Measurements from ENCODE around the gene EPAS1. TPM values are rescaled to one million over a fixed set of nuclear protein-coding genes. Genes with fewer than 3 reads are reported as not detected.

Gene EPAS1
- total and polyA plus RNA-seq, 2 of the 13 experiments (the other 11 are each of a cell fraction or from before 2014, with no cell fraction given), result 47.1 to 182 TPM

- CTCF ChIA-PET (ENCODE audit: low intra/inter-chr PET ratio, low total read pairs), result no interaction called here
- Histone ChIP-seq H4K20me1 (ENCODE audit: insufficient read depth, low read length) (peaks cover 18% of the 10 kb centered on the region; the same call in 1 of the 2 replicates), H3K9me3 (ENCODE audit: low read length) (no peaks in the 10 kb centered on the region), H2AFZ (ENCODE audit: low read length) (no peak overlapping the region), H3K9ac (ENCODE audit: insufficient read depth, low read depth, low read length) (no peak overlapping the region), H3K27ac (ENCODE audit: extremely low read length, insufficient read depth, low read length) (no peak overlapping the region), H3K4me2 (ENCODE audit: low read depth, low read length) (no peak overlapping the region), H3K4me3 (replicated peaks in 1 of 3; ENCODE audit: insufficient read depth in 1 of 3, low read depth in 2 of 3, low read length in 3 of 3) (no peak overlapping the region), H3K79me2 (ENCODE audit: insufficient read depth, low read length) (peaks cover 30% of the 10 kb centered on the region), H3K27me3 (ENCODE audit: control insufficient read depth in 1 of 2, insufficient read depth in 2 of 2, low read length in 2 of 2) (no peaks in the 10 kb centered on the region), H3K36me3 (replicated peaks in 1 of 2; ENCODE audit: control insufficient read depth in 1 of 2, insufficient read depth in 2 of 2, low read length in 2 of 2) (peaks cover 33 to 72% of the 10 kb centered on the region in 2 experiments), H3K4me1 (ENCODE audit: insufficient read depth, low read length) (peaks cover 32% of the 10 kb centered on the region)
- POLR2A ChIA-PET, result interaction anchor here (1.5 kb wide), 1 partner anchor 51 kb away, joined by 5 read pairs; the partner anchor contains the start of gene EPAS1
- FAIRE-seq (no peak), DNase-seq (ENCODE audit: low spot score) (no peak), ATAC-seq (no peak)
- 98% methylated on average over 11 of the region's 11 CpGs for WGBS (ENCODE audit: low lambda C conversion rate)
- no TSS peak for BruUV-seq (replicated peaks)
- intact Hi-C loops (cut with micrococcal nuclease; ENCODE audit: unreplicated experiment) (no loop called here), in situ Hi-C loops (cut with HindIII; ENCODE audit: extremely low pct_ligation_motif_present, low pct_unique_long_range_greater_than_20kb) (no loop called here)
- no peak for TF ChIP-seq MXD1 (CRISPR knock-in tag; IDR thresholded peaks at IDR 0.05)
- 0 out of 2 replicates have a peak, but pooled peaks have one; percentile 45 for TF ChIP-seq PLSCR1 (CRISPR knock-in tag; IDR thresholded peaks at IDR 0.05; ENCODE audit: borderline replicate concordance)
Observed at GRCh38 chr2:46347648-46348280, 50.6 kb downstream of the EPAS1 start.

GRCh38 chr2:46349115-46349547 lies 51.9 kb downstream of the EPAS1 start:
- H3K4me3 ChIP-seq (replicated peaks in 1 of 3; ENCODE audit: insufficient read depth in 1 of 3, low read depth in 2 of 3, low read length in 3 of 3), result no peak overlapping the region
- intact Hi-C loops (cut with micrococcal nuclease; ENCODE audit: unreplicated experiment), result no loop called here
- no peak overlapping the region for H3K9ac ChIP-seq (ENCODE audit: insufficient read depth, low read depth, low read length)
- H3K4me2 ChIP-seq (ENCODE audit: low read depth, low read length), result no peak overlapping the region
- BruUV-seq (replicated peaks), result no TSS peak
- in situ Hi-C loops (cut with HindIII; ENCODE audit: extremely low pct_ligation_motif_present, low pct_unique_long_range_greater_than_20kb), result no loop called here
- peaks cover 32% of the 10 kb centered on the region for H3K4me1 ChIP-seq (ENCODE audit: insufficient read depth, low read length)
- no peak overlapping the region for H3K27ac ChIP-seq (ENCODE audit: extremely low read length, insufficient read depth, low read length)
- H4K20me1 ChIP-seq (ENCODE audit: insufficient read depth, low read length), result peaks cover 13% of the 10 kb centered on the region; the same call in 1 of the 2 replicates
- peaks cover 17% of the 10 kb centered on the region for H3K79me2 ChIP-seq (ENCODE audit: insufficient read depth, low read length)
- ATAC-seq (peak; percentile 82), DNase-seq (ENCODE audit: low spot score) (peak; percentile 37), FAIRE-seq (peak; percentile 89)
- H3K27me3 ChIP-seq (ENCODE audit: control insufficient read depth in 1 of 2, insufficient read depth in 2 of 2, low read length in 2 of 2), result no peaks in the 10 kb centered on the region
- no peak overlapping the region for H2AFZ ChIP-seq (ENCODE audit: low read length)
- POLR2A ChIA-PET, result no interaction called here
- no peaks in the 10 kb centered on the region for H3K9me3 ChIP-seq (ENCODE audit: low read length)
- CTCF ChIA-PET (ENCODE audit: low intra/inter-chr PET ratio, low total read pairs), result no interaction called here
- peaks cover 39 to 85% of the 10 kb centered on the region in 2 experiments for H3K36me3 ChIP-seq (replicated peaks in 1 of 2; ENCODE audit: control insufficient read depth in 1 of 2, insufficient read depth in 2 of 2, low read length in 2 of 2)
- WGBS (ENCODE audit: low lambda C conversion rate), result 52% methylated on average over 4 of the region's 6 CpGs
- no peak for TF ChIP-seq ZFP36 (IDR thresholded peaks at IDR 0.05; ENCODE audit: borderline replicate concordance, low read depth, low read length, partially characterized antibody)
- 0 out of 2 replicates have a peak, but pooled peaks have one; percentile 52 for TF ChIP-seq ZBTB20 (CRISPR knock-in tag; IDR thresholded peaks at IDR 0.05; ENCODE audit: borderline replicate concordance, low read depth)
- TF ChIP-seq ZNF281 (CRISPR knock-in tag; IDR thresholded peaks at IDR 0.05; ENCODE audit: borderline replicate concordance), result peak; percentile 90
- no peak for TF ChIP-seq SETDB1 (CRISPR knock-in tag; IDR thresholded peaks at IDR 0.05; ENCODE audit: borderline replicate concordance)
- no peak for TF ChIP-seq MNT (IDR thresholded peaks at IDR 0.05)
- TF ChIP-seq SALL1 (CRISPR knock-in tag; IDR thresholded peaks at IDR 0.05), result peak; percentile 85
